Thyroid gland (tissue), 4 donors: ENCODE data around the gene OR10K2. TPM values are rescaled to one million over a fixed set of nuclear protein-coding genes. Genes with fewer than 3 reads are reported as not detected.

Experiments
- DNase-seq, 2 donors: peaks; one replicate each; pipeline ENCODE4 v3.0.0-alpha.2; 2019
- H3K27ac ChIP-seq, 3 donors: fragments of 200-600 bp; sonication (generic); 1 replicate in 2 of 3; 2 replicates in 1 of 3; pipeline ENCODE4 v1.5.1; 2016 to 2019; ENCODE audit warnings: mild to moderate bottlenecking in 1 of 3, moderate library complexity in 1 of 3
- H3K27me3 ChIP-seq: fragments of 200-600 bp; sonication (generic); one replicate; pipeline ENCODE4 v1.5.1; 2019
- H3K36me3 ChIP-seq, 2 donors: fragments of 200-600 bp; sonication (generic); one replicate each; pipeline ENCODE4 v1.5.1; 2016 to 2019
- H3K4me1 ChIP-seq, 2 donors: fragments of 200-600 bp; sonication (generic); one replicate each; pipeline ENCODE4 v1.5.1; 2017 to 2019
- H3K4me3 ChIP-seq, 3 donors: fragments of 200-600 bp; sonication (generic); replicated peaks in 1 of 3; 1 replicate in 2 of 3; 2 replicates in 1 of 3; pipeline ENCODE4 v1.5.1; 2016; ENCODE audit warnings: mild to moderate bottlenecking in 1 of 3
- H3K9me3 ChIP-seq: fragments of 200-600 bp; sonication (generic); one replicate; pipeline ENCODE4 v1.5.1; 2017
- POLR2A ChIP-seq, 2 donors: fragments of 450-650 bp; IDR thresholded peaks; one replicate each; pipeline ENCODE4 v1.6.1; 2017; ENCODE audit warnings: antibody characterized with exemption in 2 of 2, mild to moderate bottlenecking in 2 of 2, moderate library complexity in 1 of 2
- WGBS, 2 donors: methylation state at CpG; one replicate each; pipeline ENCODE4 v1.1.5; 2017; 5-methylcytosine and 5-hydroxymethylcytosine counted together
- intact Hi-C: fragments of 100-400 bp; cut with DNase I; formaldehyde crosslinking; loops from one replicate; pipeline ENCODE4 v1.15.1; 2023
- total RNA-seq, 4 donors: library from RNA; depleted of rRNA; stranded (reverse); fragments of >200 nt; gene quantifications; one replicate each; pipeline ENCODE4 v1.2.3, GENCODE V29; 2016
- TF ChIP-seq, protein P1 (sequence below), 6 experiments: fragments of 200-600 bp in 3 of 6; fragments of 450-650 bp in 3 of 6; sonication (generic) in 3 of 6; IDR thresholded peaks; one replicate each; pipeline ENCODE4 v1.5.1; 2016 to 2019; ENCODE audit warnings: antibody characterized with exemption in 6 of 6, mild to moderate bottlenecking in 2 of 6, inconsistent platforms in 1 of 6, moderate library complexity in 1 of 6

The OR10K2 gene
- total RNA-seq, 4 donors from 2014 or later: not detected

DNA sequence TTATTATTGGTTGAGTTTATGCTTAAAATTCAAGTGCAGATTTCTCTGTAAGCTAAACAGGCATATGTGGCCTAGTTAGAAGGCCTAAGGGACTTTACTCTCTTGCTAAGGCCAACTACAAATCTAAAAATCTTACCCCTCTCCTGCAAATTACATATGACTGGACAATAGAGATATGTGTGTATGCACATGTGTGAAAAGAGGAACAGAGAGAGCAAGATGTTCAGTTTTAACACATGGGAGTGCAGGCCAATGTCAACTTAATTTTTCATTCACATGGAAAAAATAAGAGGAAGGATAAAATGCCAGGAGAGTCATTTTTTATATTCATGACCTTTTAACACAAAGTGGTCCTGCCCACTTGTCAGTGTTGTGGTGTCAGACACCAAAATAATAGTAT, 8.5 kb downstream of the OR10K2 start:
- no peaks in the 10 kb centered on the region for H3K9me3 ChIP-seq
- TF ChIP-seq POLR2A (IDR thresholded peaks at IDR 0.05): no peak
- TF ChIP-seq, protein P1, sequence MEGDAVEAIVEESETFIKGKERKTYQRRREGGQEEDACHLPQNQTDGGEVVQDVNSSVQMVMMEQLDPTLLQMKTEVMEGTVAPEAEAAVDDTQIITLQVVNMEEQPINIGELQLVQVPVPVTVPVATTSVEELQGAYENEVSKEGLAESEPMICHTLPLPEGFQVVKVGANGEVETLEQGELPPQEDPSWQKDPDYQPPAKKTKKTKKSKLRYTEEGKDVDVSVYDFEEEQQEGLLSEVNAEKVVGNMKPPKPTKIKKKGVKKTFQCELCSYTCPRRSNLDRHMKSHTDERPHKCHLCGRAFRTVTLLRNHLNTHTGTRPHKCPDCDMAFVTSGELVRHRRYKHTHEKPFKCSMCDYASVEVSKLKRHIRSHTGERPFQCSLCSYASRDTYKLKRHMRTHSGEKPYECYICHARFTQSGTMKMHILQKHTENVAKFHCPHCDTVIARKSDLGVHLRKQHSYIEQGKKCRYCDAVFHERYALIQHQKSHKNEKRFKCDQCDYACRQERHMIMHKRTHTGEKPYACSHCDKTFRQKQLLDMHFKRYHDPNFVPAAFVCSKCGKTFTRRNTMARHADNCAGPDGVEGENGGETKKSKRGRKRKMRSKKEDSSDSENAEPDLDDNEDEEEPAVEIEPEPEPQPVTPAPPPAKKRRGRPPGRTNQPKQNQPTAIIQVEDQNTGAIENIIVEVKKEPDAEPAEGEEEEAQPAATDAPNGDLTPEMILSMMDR (IDR thresholded peaks at IDR 0.05): no peak
- no peak overlapping the region for H3K4me3 ChIP-seq
- no peaks in the 10 kb centered on the region for H3K4me1 ChIP-seq
- H3K36me3 ChIP-seq: no peaks in the 10 kb centered on the region
- intact Hi-C loops: no loop called here
- no peak overlapping the region for H3K27ac ChIP-seq
- no peak for DNase-seq
- no peaks in the 10 kb centered on the region for H3K27me3 ChIP-seq

DNA sequence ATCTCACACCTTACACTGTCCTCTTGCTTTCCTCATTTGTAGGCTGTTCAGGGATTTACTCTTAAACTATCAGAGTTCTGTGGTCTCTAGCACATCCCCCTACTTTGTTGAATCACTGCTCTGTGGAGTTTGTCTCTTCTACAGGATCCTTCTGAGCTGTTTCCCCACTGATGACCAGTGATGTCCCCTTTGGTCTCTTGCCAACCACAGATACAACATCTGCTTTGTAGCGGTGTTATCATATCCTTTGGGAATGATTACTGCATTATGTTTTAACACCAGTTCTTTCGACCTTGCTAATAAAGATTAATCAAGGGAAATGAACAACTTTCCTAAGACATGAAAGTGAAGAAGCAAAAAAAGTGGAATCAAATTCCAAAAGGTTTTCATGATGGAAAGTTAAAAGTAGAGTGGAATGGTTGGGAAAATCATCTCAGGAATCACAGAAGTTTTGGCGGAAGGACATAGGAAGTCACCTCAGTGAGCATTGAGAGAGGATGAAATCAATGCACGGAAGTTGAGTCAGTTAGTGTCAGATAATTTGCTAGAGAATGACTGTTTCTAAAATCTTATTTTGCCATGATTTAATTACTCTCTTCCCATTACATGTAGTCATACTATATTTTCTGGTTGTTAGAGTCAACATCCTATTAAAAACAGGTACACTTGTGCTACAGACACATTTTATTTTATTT, 11.2 kb downstream of the OR10K2 start:
- WGBS, 2 donors: 85 to 86% methylated on average over 4 of the region's 4 CpGs
- no peak for TF ChIP-seq POLR2A (IDR thresholded peaks at IDR 0.05)
- TF ChIP-seq, protein P1 (IDR thresholded peaks at IDR 0.05): no peak
- DNase-seq: no peak
- no peak overlapping the region for H3K27ac ChIP-seq
- intact Hi-C loops: no loop called here
- H3K4me1 ChIP-seq: no peaks in the 10 kb centered on the region
- H3K36me3 ChIP-seq: no peaks in the 10 kb centered on the region
- no peaks in the 10 kb centered on the region for H3K27me3 ChIP-seq
- H3K9me3 ChIP-seq: no peaks in the 10 kb centered on the region
- no peak overlapping the region for H3K4me3 ChIP-seq

DNA sequence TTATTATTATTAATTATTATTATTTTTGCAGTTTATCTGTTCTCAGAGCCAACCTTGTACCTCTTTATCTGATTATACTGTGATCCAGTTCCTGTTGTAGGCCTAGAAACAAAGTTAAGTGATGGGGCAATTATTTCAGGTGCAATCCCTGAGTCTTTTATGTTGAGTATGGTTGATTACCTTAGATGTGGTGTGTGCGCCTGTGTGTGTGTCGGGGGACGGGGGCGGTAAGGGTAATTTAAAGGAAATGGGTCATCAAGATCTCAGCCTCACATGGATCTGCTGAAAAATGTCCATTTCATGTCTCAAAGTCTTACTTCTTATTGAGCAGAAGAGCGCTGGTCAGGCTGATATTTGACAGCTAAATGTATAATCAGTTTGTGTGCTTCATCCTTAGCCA, 18.9 kb downstream of the OR10K2 start:
- Histone ChIP-seq H3K9me3 (no peaks in the 10 kb centered on the region), H3K27me3 (no peaks in the 10 kb centered on the region), H3K4me3 (no peak overlapping the region), H3K27ac (no peak overlapping the region), H3K4me1 (no peaks in the 10 kb centered on the region), H3K36me3 (no peaks in the 10 kb centered on the region)
- no peak for TF ChIP-seq POLR2A (IDR thresholded peaks at IDR 0.05)
- TF ChIP-seq, protein P1 (IDR thresholded peaks at IDR 0.05): no peak
- 92% methylated on average over 5 of the region's 5 CpGs for WGBS, 2 donors
- DNase-seq: no peak
- intact Hi-C loops: no loop called here

DNA sequence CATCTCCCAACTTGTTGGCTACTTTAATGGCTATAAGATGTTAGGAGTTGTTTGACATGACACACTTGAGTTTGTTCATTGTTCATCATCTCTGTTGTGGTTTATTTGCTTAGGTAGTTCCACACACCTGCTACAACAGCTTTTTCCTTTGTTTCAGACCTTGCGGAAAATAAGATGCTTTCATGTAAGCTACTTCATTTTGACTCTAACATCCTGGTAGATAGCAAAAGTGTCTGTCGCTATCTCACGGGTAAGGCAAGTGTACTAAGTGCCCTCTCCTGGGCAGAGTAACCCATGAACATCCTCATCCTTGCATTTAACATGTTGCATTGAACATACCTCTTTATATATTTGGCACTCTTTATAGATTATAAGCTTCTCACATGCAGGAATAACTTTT, 25.2 kb downstream of the OR10K2 start:
- Histone ChIP-seq H3K36me3 (no peaks in the 10 kb centered on the region), H3K27ac (no peak overlapping the region), H3K4me3 (no peak overlapping the region), H3K27me3 (no peaks in the 10 kb centered on the region), H3K9me3 (no peaks in the 10 kb centered on the region), H3K4me1 (no peaks in the 10 kb centered on the region)
- 88 to 91% methylated on average over 3 of the region's 3 CpGs for WGBS, 2 donors
- TF ChIP-seq POLR2A (IDR thresholded peaks at IDR 0.05): no peak
- TF ChIP-seq, protein P1 (IDR thresholded peaks at IDR 0.05): no peak
- DNase-seq: no peak
- intact Hi-C loops: no loop called here

DNA sequence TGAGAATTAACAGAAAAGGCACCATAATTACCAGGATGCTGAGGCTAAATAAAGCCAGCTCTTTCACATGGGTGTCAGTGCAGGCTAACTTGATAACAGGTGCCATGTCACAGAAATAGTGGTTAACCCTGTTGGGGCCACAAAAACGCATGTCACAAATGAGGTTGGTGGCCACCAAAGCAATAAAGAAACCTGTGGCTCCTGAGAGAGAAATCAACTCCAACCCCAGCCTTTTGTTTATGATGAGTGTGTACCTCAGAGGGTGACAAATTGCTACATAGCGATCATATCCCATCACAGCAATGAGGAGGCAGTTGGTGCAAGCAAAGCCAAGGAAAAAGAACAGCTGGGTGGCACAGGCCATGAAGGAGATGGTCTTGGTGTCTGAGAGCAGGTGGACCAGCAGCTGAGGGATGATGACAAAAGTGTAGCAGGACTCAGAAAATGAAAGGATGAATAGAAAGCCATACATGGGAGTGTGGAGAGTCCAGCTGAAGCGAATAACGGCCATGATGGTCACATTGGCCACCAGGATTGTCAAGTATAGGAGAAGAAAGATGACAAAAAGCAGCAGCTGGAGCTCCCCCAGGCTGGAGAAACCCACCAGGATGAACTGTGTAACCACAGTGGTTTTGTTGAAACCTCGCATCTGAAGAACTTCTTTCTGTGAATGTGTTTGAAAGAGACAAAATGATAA, 27.1 kb downstream of the OR10K2 start, which contains the start of gene OR10T2:
TSS of gene OR10T2 (minus strand) at position 649 of the 697 bp plus-strand sequence. CDS start at position 649, 0 bp downstream.
- Histone ChIP-seq H3K4me3 (no peak within 1 kb of the TSS), H3K27ac (no peak within 1 kb of the TSS), H3K36me3 (no peaks in the 10 kb centered on the region), H3K27me3 (no peaks in the 10 kb centered on the region), H3K4me1 (no peaks in the 10 kb centered on the region), H3K9me3 (no peaks in the 10 kb centered on the region)
- no peak for DNase-seq
- TF ChIP-seq POLR2A (IDR thresholded peaks at IDR 0.05): no peak
- TF ChIP-seq, protein P1 (IDR thresholded peaks at IDR 0.05): no peak
- 85 to 88% methylated on average over 5 of the region's 5 CpGs for WGBS, 2 donors
- intact Hi-C loops: no loop called here
